Measurements from ENCODE around the gene CA10. TPM values are rescaled to one million over a fixed set of nuclear protein-coding genes. Genes with fewer than 3 reads are reported as not detected.

Gene CA10
- total and polyA plus RNA-seq, 2 donors (not counting 1 experiment from before 2014, with no cell fraction given): not detected

DNA sequence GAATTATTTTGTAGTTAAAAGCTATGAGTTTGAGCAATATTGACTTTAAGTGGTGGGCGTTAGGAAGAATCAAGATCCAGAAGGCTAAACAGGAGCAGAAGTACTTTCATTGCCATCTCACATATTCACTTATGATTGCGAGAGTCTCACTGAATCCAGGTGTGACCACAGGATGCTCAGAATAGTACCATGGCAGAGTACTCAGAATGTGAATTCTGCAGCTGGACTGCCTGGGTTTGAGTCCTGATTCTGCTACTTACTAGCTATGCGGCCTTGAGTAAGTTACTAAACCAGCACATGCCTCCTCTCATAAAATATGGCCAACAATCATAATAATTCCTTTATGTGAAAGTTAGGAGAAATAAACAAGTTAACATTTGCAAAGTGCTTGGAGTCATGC lies 109.5 kb downstream of the CA10 start:
- no peaks in the 10 kb centered on the region for H3K36me3 ChIP-seq (ENCODE audit: control insufficient read depth, insufficient read depth, low read length)
- no peaks in the 10 kb centered on the region for H3K9me3 ChIP-seq (ENCODE audit: control insufficient read depth, insufficient read depth, low read depth, low read length)
- H3K4me1 ChIP-seq (ENCODE audit: control insufficient read depth, extremely low read depth, insufficient read depth, low read length): no peaks in the 10 kb centered on the region
- no peak overlapping the region for H3K27ac ChIP-seq (ENCODE audit: insufficient read depth, low read length)
- H3K9ac ChIP-seq (ENCODE audit: insufficient read depth, low read length): no peak overlapping the region
- no peak overlapping the region for H3K4me2 ChIP-seq (ENCODE audit: extremely low read depth, insufficient read depth, low read length)
- no peak overlapping the region for H3K4me3 ChIP-seq (replicated peaks in 1 of 4; ENCODE audit: control extremely low read depth in 1 of 4, insufficient read depth in 1 of 4, low read depth in 3 of 4, low read length in 4 of 4)
- DNase-seq (ENCODE audit: low read depth in 2 of 2): no peak
- no peaks in the 10 kb centered on the region for H4K20me1 ChIP-seq (ENCODE audit: control insufficient read depth, extremely low read depth, insufficient read depth, low read length)
- H3K79me2 ChIP-seq (ENCODE audit: control insufficient read depth, insufficient read depth, low read length): no peaks in the 10 kb centered on the region
- TF ChIP-seq, protein P1, sequence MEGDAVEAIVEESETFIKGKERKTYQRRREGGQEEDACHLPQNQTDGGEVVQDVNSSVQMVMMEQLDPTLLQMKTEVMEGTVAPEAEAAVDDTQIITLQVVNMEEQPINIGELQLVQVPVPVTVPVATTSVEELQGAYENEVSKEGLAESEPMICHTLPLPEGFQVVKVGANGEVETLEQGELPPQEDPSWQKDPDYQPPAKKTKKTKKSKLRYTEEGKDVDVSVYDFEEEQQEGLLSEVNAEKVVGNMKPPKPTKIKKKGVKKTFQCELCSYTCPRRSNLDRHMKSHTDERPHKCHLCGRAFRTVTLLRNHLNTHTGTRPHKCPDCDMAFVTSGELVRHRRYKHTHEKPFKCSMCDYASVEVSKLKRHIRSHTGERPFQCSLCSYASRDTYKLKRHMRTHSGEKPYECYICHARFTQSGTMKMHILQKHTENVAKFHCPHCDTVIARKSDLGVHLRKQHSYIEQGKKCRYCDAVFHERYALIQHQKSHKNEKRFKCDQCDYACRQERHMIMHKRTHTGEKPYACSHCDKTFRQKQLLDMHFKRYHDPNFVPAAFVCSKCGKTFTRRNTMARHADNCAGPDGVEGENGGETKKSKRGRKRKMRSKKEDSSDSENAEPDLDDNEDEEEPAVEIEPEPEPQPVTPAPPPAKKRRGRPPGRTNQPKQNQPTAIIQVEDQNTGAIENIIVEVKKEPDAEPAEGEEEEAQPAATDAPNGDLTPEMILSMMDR (conservative IDR thresholded peaks at IDR 0.05 in 1 of 2, IDR thresholded peaks at IDR 0.05 in 1 of 2; ENCODE audit: low read depth in 1 of 2, low read length in 2 of 2): no peak
- TF ChIP-seq EZH2 (IDR thresholded peaks at IDR 0.05; ENCODE audit: low read length, missing control alignments): no peak
- H2AFZ ChIP-seq (ENCODE audit: low read length): no peak overlapping the region
- no peaks in the 10 kb centered on the region for H3K27me3 ChIP-seq (ENCODE audit: control insufficient read depth, insufficient read depth, low read length)

DNA sequence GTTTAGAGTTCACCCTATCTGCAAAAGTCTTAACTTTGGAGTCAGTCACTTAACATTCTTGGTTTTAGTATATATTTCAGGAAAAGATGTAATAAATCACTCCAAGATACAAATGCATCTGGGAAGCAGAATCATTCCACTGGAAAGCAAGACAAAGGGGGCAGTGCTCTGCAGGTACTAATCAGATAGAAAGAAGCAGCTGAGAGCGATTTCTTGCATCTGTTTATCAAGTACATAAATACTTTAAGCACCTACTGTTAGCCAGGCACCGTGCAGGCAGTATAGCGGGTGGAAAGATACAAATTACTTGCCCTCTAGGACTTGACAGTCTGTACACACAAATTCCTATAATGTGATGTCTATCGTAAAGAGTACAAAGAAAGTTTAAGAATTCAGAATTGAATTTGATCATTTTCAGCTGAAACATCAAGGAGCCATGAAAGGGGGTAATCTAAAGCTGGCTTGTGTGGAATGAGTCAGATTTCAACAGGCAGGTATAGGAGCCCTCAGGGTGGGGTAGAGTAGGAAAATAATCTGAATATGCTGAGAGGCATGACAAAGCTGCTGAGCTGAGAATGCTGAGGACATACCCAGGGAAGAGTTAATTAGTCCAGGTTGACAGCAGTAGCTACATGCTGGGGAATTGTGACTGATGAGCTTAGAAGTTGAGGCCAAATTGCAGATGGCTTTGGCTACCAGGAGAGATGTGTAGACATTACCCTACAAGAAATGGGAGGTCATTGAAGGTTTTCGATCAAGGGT lies 110.2 kb downstream of the CA10 start:
- no peak for DNase-seq (ENCODE audit: low read depth in 2 of 2)
- no peaks in the 10 kb centered on the region for H3K4me1 ChIP-seq (ENCODE audit: control insufficient read depth, extremely low read depth, insufficient read depth, low read length)
- no peak overlapping the region for H3K27ac ChIP-seq (ENCODE audit: insufficient read depth, low read length)
- no peak overlapping the region for H2AFZ ChIP-seq (ENCODE audit: low read length)
- H3K27me3 ChIP-seq (ENCODE audit: control insufficient read depth, insufficient read depth, low read length): no peaks in the 10 kb centered on the region
- H4K20me1 ChIP-seq (ENCODE audit: control insufficient read depth, extremely low read depth, insufficient read depth, low read length): no peaks in the 10 kb centered on the region
- H3K36me3 ChIP-seq (ENCODE audit: control insufficient read depth, insufficient read depth, low read length): no peaks in the 10 kb centered on the region
- H3K4me3 ChIP-seq (replicated peaks in 1 of 4; ENCODE audit: control extremely low read depth in 1 of 4, insufficient read depth in 1 of 4, low read depth in 3 of 4, low read length in 4 of 4): no peak overlapping the region
- no peak overlapping the region for H3K9ac ChIP-seq (ENCODE audit: insufficient read depth, low read length)
- TF ChIP-seq, protein P1 (conservative IDR thresholded peaks at IDR 0.05 in 1 of 2, IDR thresholded peaks at IDR 0.05 in 1 of 2; ENCODE audit: low read depth in 1 of 2, low read length in 2 of 2): no peak
- TF ChIP-seq EZH2 (IDR thresholded peaks at IDR 0.05; ENCODE audit: low read length, missing control alignments): no peak
- H3K9me3 ChIP-seq (ENCODE audit: control insufficient read depth, insufficient read depth, low read depth, low read length): no peaks in the 10 kb centered on the region
- H3K4me2 ChIP-seq (ENCODE audit: extremely low read depth, insufficient read depth, low read length): no peak overlapping the region
- no peaks in the 10 kb centered on the region for H3K79me2 ChIP-seq (ENCODE audit: control insufficient read depth, insufficient read depth, low read length)

DNA sequence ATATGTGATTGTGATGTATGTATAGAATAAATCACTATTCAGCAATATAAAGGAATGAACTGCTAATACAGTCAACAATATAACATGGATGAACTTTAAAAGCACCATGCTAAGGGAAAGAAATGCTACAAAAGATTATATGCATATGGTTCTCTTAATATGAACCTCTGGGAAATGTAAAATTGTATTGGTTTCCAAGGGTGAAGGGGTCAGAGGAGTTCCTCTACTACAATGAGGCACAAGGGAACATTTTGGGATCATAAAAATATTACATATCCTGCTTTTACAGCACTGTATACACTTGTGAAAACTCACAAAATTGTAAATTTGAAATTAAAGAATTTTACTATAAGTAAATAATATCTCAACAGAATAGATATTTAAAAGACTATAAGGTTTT lies 111.4 kb downstream of the CA10 start:
- Histone ChIP-seq H3K9ac (ENCODE audit: insufficient read depth, low read length) (no peak overlapping the region), H3K79me2 (ENCODE audit: control insufficient read depth, insufficient read depth, low read length) (no peaks in the 10 kb centered on the region), H3K27me3 (ENCODE audit: control insufficient read depth, insufficient read depth, low read length) (no peaks in the 10 kb centered on the region), H3K9me3 (ENCODE audit: control insufficient read depth, insufficient read depth, low read depth, low read length) (no peaks in the 10 kb centered on the region), H3K4me3 (replicated peaks in 1 of 4; ENCODE audit: control extremely low read depth in 1 of 4, insufficient read depth in 1 of 4, low read depth in 3 of 4, low read length in 4 of 4) (no peak overlapping the region), H3K27ac (ENCODE audit: insufficient read depth, low read length) (no peak overlapping the region), H3K36me3 (ENCODE audit: control insufficient read depth, insufficient read depth, low read length) (no peaks in the 10 kb centered on the region), H3K4me2 (ENCODE audit: extremely low read depth, insufficient read depth, low read length) (no peak overlapping the region), H2AFZ (ENCODE audit: low read length) (no peak overlapping the region), H4K20me1 (ENCODE audit: control insufficient read depth, extremely low read depth, insufficient read depth, low read length) (no peaks in the 10 kb centered on the region), H3K4me1 (ENCODE audit: control insufficient read depth, extremely low read depth, insufficient read depth, low read length) (no peaks in the 10 kb centered on the region)
- no peak for DNase-seq (ENCODE audit: low read depth in 2 of 2)
- TF ChIP-seq EZH2 (IDR thresholded peaks at IDR 0.05; ENCODE audit: low read length, missing control alignments): no peak
- TF ChIP-seq, protein P1 (conservative IDR thresholded peaks at IDR 0.05 in 1 of 2, IDR thresholded peaks at IDR 0.05 in 1 of 2; ENCODE audit: low read depth in 1 of 2, low read length in 2 of 2): no peak
